Activated effector memory CD4-positive, alpha-beta T cell treated with Interleukin-2 at 50 U/mL for 16 hours (primary cell): ENCODE results near the gene GLIPR1.
"Not testable (repeated sequence)": the region's sequence is repeated elsewhere in the genome, so short reads cannot be mapped to it uniquely, and the experiment has no call there.

Source experiments
- DNase-seq: peaks from one replicate; pipeline ENCODE4 v3.0.0-alpha.2; 2020

GLIPR1 gene

GRCh38 chr12:75480469-75480949 lies at the start of gene GLIPR1:
Gene GLIPR1 (plus strand): TSS chr12:75480755. CDS start chr12:75480881, 126 bp downstream.
- peak; percentile 56 for DNase-seq

DNA sequence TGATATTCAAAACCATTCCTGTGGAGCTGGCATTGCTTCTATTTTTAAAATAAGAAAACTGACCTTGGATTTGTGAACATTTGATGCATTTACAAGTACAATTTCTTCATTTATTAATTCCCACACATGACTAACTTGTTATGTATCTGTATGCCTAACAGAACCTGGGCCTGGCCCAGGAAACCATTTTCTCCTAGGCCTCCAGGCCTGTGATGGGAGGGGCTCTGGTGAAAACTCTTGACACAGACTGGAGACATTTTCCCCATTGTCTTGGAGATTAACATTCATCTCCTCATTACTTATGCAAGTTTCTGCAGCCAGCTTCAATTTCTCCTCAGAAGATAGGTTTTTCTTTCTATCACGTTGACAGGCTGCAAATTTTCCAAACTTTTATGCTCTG lies 47.6 kb upstream of the GLIPR1 start:
- DNase-seq, result no peak

DNA sequence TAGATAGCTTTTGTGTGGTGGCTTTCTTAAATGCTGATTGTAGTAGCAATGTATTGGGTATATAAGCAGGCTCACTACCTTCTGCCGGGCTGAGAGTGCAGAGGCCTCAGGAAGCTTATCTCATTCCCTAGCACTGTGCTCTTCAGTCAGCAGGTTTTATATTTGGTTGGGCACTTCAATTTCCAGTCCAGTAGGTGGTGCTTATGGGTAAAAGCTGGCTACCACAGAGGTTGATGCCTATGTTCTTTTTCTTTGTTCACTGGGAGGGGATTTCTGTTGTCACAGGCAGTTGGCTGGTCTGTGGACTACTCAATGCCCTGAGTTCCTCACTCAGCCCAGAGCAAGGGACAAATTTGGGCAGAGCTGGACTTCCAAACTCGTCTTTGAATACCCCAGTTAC lies 43.0 kb upstream of the GLIPR1 start:
- DNase-seq, result no peak

DNA sequence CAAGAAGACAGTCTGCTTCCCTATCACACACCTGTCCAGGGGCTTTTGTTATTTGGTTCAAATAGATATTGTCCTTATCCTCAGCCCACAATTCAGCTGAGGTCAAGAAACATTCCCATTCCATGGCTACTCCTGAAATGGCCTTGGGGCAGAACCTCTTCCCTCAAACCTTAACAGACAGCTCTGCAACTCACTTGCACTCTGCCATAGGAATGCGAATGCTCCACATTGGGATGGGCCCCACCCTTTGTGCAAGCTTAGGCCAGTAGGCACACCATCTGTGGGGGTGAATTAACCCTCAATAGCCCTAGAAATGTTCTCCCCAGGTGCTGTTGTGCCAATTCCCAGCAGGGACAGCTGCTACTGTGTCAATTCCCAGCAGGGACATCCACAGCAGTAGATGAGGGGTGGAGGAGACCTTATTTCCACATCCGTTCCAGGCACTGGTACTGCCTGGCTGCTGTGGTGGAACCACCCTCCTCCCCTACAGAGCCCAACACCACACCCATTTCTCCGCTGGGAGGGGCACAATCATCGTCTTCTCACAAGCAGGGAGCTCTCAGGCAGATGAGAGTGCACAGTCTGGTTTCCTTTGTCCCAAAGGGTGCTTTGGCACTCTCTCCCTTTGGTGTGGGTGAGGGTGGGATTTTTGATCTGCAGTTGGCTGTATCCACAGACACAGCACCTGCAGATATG lies 42.3 kb upstream of the GLIPR1 start:
- peak; percentile 25 for DNase-seq

- no peak for DNase-seq
Measured at GRCh38 chr12:75439048-75439447, 41.5 kb upstream of the GLIPR1 start.

- DNase-seq, result no peak
Measured at GRCh38 chr12:75439930-75440329, 40.6 kb upstream of the GLIPR1 start.

DNA sequence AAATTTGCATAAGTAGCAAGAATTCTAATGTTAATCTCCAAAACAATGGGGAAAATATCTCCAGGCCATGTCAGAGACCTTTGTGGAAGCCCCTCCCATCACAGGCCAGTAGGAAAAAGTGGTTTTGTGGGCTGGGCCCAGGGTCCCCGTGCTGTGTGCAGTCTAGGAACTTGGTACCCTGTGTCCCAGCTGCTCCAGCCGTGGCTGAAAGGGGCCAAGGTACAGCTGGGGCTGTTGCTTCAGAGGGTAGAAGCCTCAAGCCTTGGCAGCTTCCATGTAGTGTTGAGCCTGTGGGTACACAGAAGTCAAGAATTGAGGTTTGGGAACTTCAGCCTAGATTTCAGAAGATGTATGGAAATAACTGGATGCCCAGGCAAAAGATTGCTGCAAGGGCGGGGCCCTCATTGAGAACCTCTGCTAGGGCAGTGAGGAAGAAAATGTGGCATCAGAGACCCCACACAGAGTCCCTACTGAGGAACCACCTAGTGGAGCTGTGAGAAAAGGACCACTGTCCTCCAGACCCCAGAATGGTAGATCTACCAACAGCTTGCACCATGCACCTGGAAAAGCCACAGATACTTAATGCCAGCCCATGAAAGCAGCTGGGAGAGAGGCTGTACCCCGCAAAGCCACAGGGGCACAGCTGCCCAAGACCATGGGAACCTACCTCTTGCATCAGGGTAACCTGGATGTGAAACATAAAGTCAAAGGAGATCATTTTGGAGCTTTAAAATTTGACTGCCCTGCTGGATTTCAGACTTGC lies 38.7 kb upstream of the GLIPR1 start:
- not testable (repeated sequence) for DNase-seq

GRCh38 chr12:75442454-75442853 lies 38.1 kb upstream of the GLIPR1 start:
- not testable (repeated sequence) for DNase-seq

- no peak for DNase-seq
Measured at GRCh38 chr12:75443709-75444108, 36.8 kb upstream of the GLIPR1 start.

- no peak for DNase-seq
Measured at GRCh38 chr12:75444429-75445136, 36.0 kb upstream of the GLIPR1 start.

GRCh38 chr12:75445137-75445507 lies 35.4 kb upstream of the GLIPR1 start:
- not testable (repeated sequence) for DNase-seq

- DNase-seq, result no peak
Measured at GRCh38 chr12:75446857-75447256, 33.7 kb upstream of the GLIPR1 start.

DNA sequence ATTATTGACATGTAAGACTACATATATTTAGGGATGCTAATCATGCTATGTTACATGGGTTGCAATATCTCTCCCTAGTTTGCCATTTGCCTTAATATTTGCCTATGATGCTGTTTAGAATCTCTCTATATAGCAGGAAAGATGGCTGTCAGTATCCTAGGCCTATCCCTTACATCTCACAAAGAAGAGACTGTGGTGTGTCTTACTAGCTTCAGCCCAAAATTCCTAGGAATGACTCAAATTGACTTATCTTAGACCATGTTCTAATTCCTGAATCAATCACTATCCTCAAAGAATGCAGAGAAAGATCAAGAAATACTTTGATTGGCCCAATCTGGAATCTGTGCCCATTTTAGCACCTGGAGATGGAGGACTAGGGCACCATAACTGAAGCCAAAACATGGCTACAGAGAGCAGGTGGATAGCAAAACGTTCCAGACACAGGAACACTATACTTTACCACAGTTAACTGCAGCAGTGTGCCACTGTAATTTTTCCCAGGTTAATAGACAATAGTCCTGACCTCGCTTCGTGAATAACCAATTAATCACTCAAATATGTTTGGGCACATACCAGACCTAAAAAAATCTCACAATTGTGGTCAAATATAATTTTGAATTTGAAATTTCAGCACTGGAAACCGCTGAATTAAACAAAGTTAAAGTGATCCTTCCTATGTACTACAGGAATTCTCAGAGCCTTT lies 32.7 kb upstream of the GLIPR1 start:
- no peak for DNase-seq

- no peak for DNase-seq
Measured at GRCh38 chr12:75452675-75453330, 27.8 kb upstream of the GLIPR1 start.

GRCh38 chr12:75455839-75456238 lies 24.7 kb upstream of the GLIPR1 start:
- DNase-seq, result no peak

GRCh38 chr12:75457191-75457590 lies 23.4 kb upstream of the GLIPR1 start:
- no peak for DNase-seq

DNA sequence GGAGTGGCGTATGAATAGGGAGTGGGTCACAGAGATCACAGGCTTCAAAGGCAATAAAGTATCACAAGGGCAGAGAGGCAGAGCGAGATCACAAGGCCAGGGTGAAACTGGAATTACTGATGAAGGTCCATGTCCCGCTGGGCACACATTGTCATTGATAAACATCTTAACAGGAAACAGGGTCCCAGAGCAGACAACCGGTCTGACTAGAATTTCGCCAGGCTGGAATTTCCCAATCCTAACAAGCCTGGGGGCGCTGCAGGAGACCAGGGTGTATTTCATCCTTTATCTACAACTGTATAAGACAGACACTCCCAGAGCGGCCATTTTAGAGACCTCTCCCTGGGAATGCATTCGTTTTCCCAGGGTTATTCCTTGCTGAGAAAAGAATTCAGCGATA lies 22.7 kb upstream of the GLIPR1 start:
- not testable (repeated sequence) for DNase-seq

GRCh38 chr12:75459755-75460154 lies 20.8 kb upstream of the GLIPR1 start:
- DNase-seq, result no peak

- no peak for DNase-seq
Measured at GRCh38 chr12:75460204-75460603, 20.4 kb upstream of the GLIPR1 start.

GRCh38 chr12:75471902-75472890 lies 8.4 kb upstream of the GLIPR1 start:
- DNase-seq, result no peak

GRCh38 chr12:75474116-75474515 lies 6.4 kb upstream of the GLIPR1 start:
- no peak for DNase-seq
